ENCODE measurements around the gene CRISP1.

DNA sequence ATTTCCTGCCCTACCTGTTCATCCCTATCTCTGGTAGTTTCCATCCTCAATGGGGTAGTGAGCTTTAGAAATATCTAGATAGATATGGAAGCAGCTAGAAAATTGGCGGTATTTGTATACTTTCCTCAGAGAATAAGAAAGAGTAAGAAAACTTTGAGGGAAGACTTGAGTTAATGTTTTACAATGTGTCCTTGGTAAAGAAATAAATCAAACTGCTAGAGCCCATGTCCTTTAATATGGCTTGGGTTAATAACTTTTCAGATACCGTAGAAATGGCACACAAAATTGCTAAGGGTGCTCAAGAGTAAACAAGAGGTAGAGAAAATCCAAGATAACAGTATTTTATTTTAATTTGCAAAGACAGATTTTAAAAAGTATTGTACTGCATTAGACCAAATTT is 51.2 kb downstream of the CRISP1 start:
- TF ChIP-seq, protein P1, sequence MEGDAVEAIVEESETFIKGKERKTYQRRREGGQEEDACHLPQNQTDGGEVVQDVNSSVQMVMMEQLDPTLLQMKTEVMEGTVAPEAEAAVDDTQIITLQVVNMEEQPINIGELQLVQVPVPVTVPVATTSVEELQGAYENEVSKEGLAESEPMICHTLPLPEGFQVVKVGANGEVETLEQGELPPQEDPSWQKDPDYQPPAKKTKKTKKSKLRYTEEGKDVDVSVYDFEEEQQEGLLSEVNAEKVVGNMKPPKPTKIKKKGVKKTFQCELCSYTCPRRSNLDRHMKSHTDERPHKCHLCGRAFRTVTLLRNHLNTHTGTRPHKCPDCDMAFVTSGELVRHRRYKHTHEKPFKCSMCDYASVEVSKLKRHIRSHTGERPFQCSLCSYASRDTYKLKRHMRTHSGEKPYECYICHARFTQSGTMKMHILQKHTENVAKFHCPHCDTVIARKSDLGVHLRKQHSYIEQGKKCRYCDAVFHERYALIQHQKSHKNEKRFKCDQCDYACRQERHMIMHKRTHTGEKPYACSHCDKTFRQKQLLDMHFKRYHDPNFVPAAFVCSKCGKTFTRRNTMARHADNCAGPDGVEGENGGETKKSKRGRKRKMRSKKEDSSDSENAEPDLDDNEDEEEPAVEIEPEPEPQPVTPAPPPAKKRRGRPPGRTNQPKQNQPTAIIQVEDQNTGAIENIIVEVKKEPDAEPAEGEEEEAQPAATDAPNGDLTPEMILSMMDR (IDR thresholded peaks at IDR 0.05), result no peak
- TF ChIP-seq POLR2AphosphoS5 (IDR thresholded peaks at IDR 0.05) (no peak), POLR2A (IDR thresholded peaks at IDR 0.05) (no peak)

Measured in transverse colon (tissue), 4 donors.